Cardiac septum (tissue), 1 donor: ENCODE data around the gene RIPOR2. TPM values are rescaled to one million over a fixed set of nuclear protein-coding genes. Genes with fewer than 3 reads are reported as not detected.
"Not testable (repeated sequence)": the region's sequence is repeated elsewhere in the genome, so short reads cannot be mapped to it uniquely, and the experiment has no call there.

ENCODE experiments used
- DNase-seq: peaks from one replicate; pipeline ENCODE4 v3.0.0-alpha.2; 2020; ENCODE audit warnings: low spot score
- intact Hi-C: fragments of 100-400 bp; cut with DNase I; formaldehyde crosslinking; loops from one replicate; pipeline ENCODE4 v1.14.0; 2022
- total RNA-seq: library from RNA; stranded (reverse); fragmentation: NEBNext Ultra II Directional; extraction: Animal tissue kit (Norgen Biotek cat#: 25700); gene quantifications from one replicate; pipeline ENCODE4 v1.2.1, GENCODE V29; 2021
- donor health status: DM: no; HTN: no; CAD: no.

RIPOR2 gene
- total RNA-seq, 1 donor from 2014 or later = 11.2 TPM

- intact Hi-C loops = no loop called here
These were observed 7.6 kb downstream of the RIPOR2 start for GRCh38 chr6:24927985-24928745.

GRCh38 chr6:24927277-24927955, 8.3 kb downstream of the RIPOR2 start:
- no peak for DNase-seq
- intact Hi-C loops = no loop called here

More at GRCh38 chr6:24927985-24928745, 7.6 kb downstream of the RIPOR2 start:
- DNase-seq = no peak

GRCh38 chr6:24926647-24927046, 9.1 kb downstream of the RIPOR2 start:
- DNase-seq, intact Hi-C loops: not testable (repeated sequence)

GRCh38 chr6:24926192-24926591, 9.6 kb downstream of the RIPOR2 start:
- DNase-seq = no peak
- intact Hi-C loops = no loop called here

GRCh38 chr6:24925661-24926060, 10.1 kb downstream of the RIPOR2 start:
- intact Hi-C loops = no loop called here

GRCh38 chr6:24924580-24925356, 11.0 kb downstream of the RIPOR2 start:
- intact Hi-C loops = no loop called here
- no peak for DNase-seq

More at GRCh38 chr6:24925661-24926060, 10.1 kb downstream of the RIPOR2 start:
- no peak for DNase-seq

- no peak for DNase-seq
- intact Hi-C loops = no loop called here
These were observed 11.8 kb downstream of the RIPOR2 start for GRCh38 chr6:24923885-24924401.

GRCh38 chr6:24922814-24923213, 12.9 kb downstream of the RIPOR2 start:
- intact Hi-C loops = no loop called here
- no peak for DNase-seq

- intact Hi-C loops = no loop called here
- DNase-seq = no peak
These were observed 13.6 kb downstream of the RIPOR2 start for GRCh38 chr6:24922170-24922569.

- DNase-seq = no peak
These were observed 15.6 kb downstream of the RIPOR2 start for GRCh38 chr6:24920136-24920535.

GRCh38 chr6:24919056-24919892, 16.5 kb downstream of the RIPOR2 start:
- intact Hi-C loops = no loop called here
- no peak for DNase-seq

More at GRCh38 chr6:24920136-24920535, 15.6 kb downstream of the RIPOR2 start:
- intact Hi-C loops = no loop called here

GRCh38 chr6:24918641-24919055, 17.1 kb downstream of the RIPOR2 start:
- intact Hi-C loops = no loop called here

GRCh38 chr6:24916496-24916895, 19.3 kb downstream of the RIPOR2 start:
- intact Hi-C loops = no loop called here
- DNase-seq = no peak

More at GRCh38 chr6:24918641-24919055, 17.1 kb downstream of the RIPOR2 start:
- DNase-seq = no peak

- intact Hi-C loops = no loop called here
These were observed 20.1 kb downstream of the RIPOR2 start for GRCh38 chr6:24915641-24916040.

GRCh38 chr6:24914082-24914481, 21.7 kb downstream of the RIPOR2 start:
- DNase-seq = not testable (repeated sequence)
- intact Hi-C loops = loop anchor here (5.0 kb wide), 1 partner anchor 57 kb away; no protein-coding TSS in a partner anchor

More at GRCh38 chr6:24915641-24916040, 20.1 kb downstream of the RIPOR2 start:
- no peak for DNase-seq

GRCh38 chr6:24911796-24912382, 23.9 kb downstream of the RIPOR2 start:
- intact Hi-C loops = loop anchor here (5.0 kb wide), 1 partner anchor 55 kb away; no protein-coding TSS in a partner anchor
- no peak for DNase-seq

GRCh38 chr6:24910961-24911725, 24.6 kb downstream of the RIPOR2 start:
- DNase-seq = peak; percentile 80
- intact Hi-C loops = loop anchor here (5.0 kb wide), 1 partner anchor 54 kb away; no protein-coding TSS in a partner anchor
